ENCODE data around the gene FGF14. TPM values are rescaled to one million over a fixed set of nuclear protein-coding genes. Genes with fewer than 3 reads are reported as not detected.

Gene FGF14
- total and polyA plus RNA-seq, 2 of the 4 experiments (the other 2 are of a cell fraction): under 0.01 TPM; not detected in 1

DNA sequence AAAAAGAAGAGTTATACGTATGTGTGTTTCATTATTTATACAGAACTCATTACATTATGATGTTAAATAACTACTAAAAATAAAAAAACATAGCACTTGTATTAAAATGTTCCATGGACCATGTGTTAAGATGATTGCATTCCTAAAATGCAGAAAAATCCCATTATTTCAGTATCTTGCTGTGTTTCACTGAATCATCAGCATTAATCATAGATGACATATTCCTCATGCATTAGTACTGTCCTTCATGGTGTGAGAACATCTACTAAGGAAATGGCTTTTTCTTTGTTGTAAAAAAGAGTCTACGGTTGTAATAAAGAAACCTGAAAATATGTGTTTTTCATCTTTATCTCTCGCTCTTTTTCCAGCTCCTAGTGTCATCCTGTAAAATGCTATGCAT is 416.5 kb downstream of the FGF14 start:
- no peaks in the 10 kb centered on the region for H4K20me1 ChIP-seq (ENCODE audit: insufficient read depth, low read length)
- H3K27me3 ChIP-seq (ENCODE audit: control insufficient read depth, insufficient read depth, low read length): no peaks in the 10 kb centered on the region
- no peak overlapping the region for H3K18ac ChIP-seq (ENCODE audit: low read depth, low read length)
- intact Hi-C loops (cut with micrococcal nuclease): no loop called here
- no peaks in the 10 kb centered on the region for H3K4me1 ChIP-seq (ENCODE audit: control insufficient read depth, insufficient read depth, low read length)
- no peak overlapping the region for H3K4ac ChIP-seq (ENCODE audit: low read depth, low read length)
- DNase-seq (no peak), ATAC-seq (ENCODE audit: low read depth) (no peak)
- no peak for TF ChIP-seq MAFK (IDR thresholded peaks at IDR 0.05; ENCODE audit: low read depth, low read length)
- TF ChIP-seq RCOR1 (IDR thresholded peaks at IDR 0.05; ENCODE audit: insufficient replicate concordance, low read length): no peak
- no peak for TF ChIP-seq CEBPB (IDR thresholded peaks at IDR 0.05; ENCODE audit: low read depth, low read length)
- no peak for TF ChIP-seq CTCF (conservative IDR thresholded peaks at IDR 0.05; ENCODE audit: low read depth, low read length)
- no peak for TF ChIP-seq MXI1 (IDR thresholded peaks at IDR 0.05; ENCODE audit: borderline replicate concordance, low read depth, low read length)
- TF ChIP-seq, protein P1, sequence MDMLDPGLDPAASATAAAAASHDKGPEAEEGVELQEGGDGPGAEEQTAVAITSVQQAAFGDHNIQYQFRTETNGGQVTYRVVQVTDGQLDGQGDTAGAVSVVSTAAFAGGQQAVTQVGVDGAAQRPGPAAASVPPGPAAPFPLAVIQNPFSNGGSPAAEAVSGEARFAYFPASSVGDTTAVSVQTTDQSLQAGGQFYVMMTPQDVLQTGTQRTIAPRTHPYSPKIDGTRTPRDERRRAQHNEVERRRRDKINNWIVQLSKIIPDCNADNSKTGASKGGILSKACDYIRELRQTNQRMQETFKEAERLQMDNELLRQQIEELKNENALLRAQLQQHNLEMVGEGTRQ (IDR thresholded peaks at IDR 0.05; ENCODE audit: low read depth, low read length): no peak
- no peak for TF ChIP-seq RFX5 (IDR thresholded peaks at IDR 0.05; ENCODE audit: low read depth, low read length)
- no peak for TF ChIP-seq POLR2A (IDR thresholded peaks at IDR 0.05; ENCODE audit: low read depth, low read length)
- TF ChIP-seq FOS (IDR thresholded peaks at IDR 0.05; ENCODE audit: low read depth, low read length): no peak
- TF ChIP-seq ELK1 (IDR thresholded peaks at IDR 0.05; ENCODE audit: borderline replicate concordance, low read depth, low read length): no peak
- no peak overlapping the region for H2BK120ac ChIP-seq (ENCODE audit: low read depth, low read length)
- ChIA-PET CTCF (no interaction called here), POLR2A (ENCODE audit: unreplicated experiment) (no interaction called here)
- no peak overlapping the region for H2AK5ac ChIP-seq (ENCODE audit: low read depth, low read length)
- in situ Hi-C loops (cut with MboI; ENCODE audit: low sequenced_read_pairs): no loop called here
- no peak overlapping the region for H2BK5ac ChIP-seq (ENCODE audit: low read depth, low read length, poor library complexity, severe bottlenecking)
- no peak overlapping the region for H2AK9ac ChIP-seq (replicated peaks; ENCODE audit: low read depth, low read length, poor library complexity)
- no peak overlapping the region for H4K91ac ChIP-seq (ENCODE audit: insufficient read depth, low read depth, low read length)
- no peak overlapping the region for H3K9ac ChIP-seq (ENCODE audit: low read depth, low read length)
- dilution Hi-C loops (cut with HindIII; ENCODE audit: low sequenced_read_pairs, unreplicated experiment): no loop called here
- no peak overlapping the region for H4K5ac ChIP-seq (ENCODE audit: low read depth, low read length)
- no peak overlapping the region for H3K56ac ChIP-seq (ENCODE audit: extremely low read depth, insufficient read depth, low read length)
- no TSS peak for BruUV-seq (replicated peaks)
- no CpG with 5 or more reads among the region's 3 CpGs for WGBS, 2 experiments (ENCODE audit: extremely low coverage in 2 of 2, insufficient read length in 1 of 2)
- no peak overlapping the region for H2BK15ac ChIP-seq (ENCODE audit: low read depth, low read length)
- no peak overlapping the region for H3K23ac ChIP-seq (ENCODE audit: low read depth, low read length)
- H3K9me3 ChIP-seq (ENCODE audit: control insufficient read depth, insufficient read depth, low read length): no peaks in the 10 kb centered on the region
- H3K14ac ChIP-seq (replicated peaks; ENCODE audit: low read depth, low read length): no peak overlapping the region
- H3K27ac ChIP-seq (ENCODE audit: insufficient read depth, low read length): no peak overlapping the region
- no peak overlapping the region for H2AFZ ChIP-seq (replicated peaks; ENCODE audit: low read length, poor library complexity)
- H3K9me1 ChIP-seq (ENCODE audit: insufficient read depth, low read length): no peaks in the 10 kb centered on the region
- no peak overlapping the region for H4K8ac ChIP-seq (ENCODE audit: low read depth in 2 of 2, low read length in 2 of 2)
- H3K36me3 ChIP-seq (ENCODE audit: control insufficient read depth, insufficient read depth, low read length): no peaks in the 10 kb centered on the region
- no peak overlapping the region for H2BK20ac ChIP-seq (ENCODE audit: low read depth, low read length)
- no peak overlapping the region for H3K4me3 ChIP-seq (ENCODE audit: insufficient read depth, low read depth, low read length)
- no peak overlapping the region for H3K4me2 ChIP-seq (ENCODE audit: low read depth, low read length)
- H3K79me1 ChIP-seq (ENCODE audit: low read depth in 1 of 2, low read length in 2 of 2): no peaks in the 10 kb centered on the region

All from IMR-90 (cell line).